WI38 (cell line): ENCODE results near the gene NCKAP5L.

ENCODE experiments used
- H3K4me3 ChIP-seq: 2 replicates; pipeline ENCODE4 v1.5.1; 2011; ENCODE audit warnings: low read depth, mild to moderate bottlenecking, control low read depth, low read length
- CTCF ChIP-seq: IDR thresholded peaks from 2 replicates; pipeline ENCODE4 v1.5.1; 2012; ENCODE audit warnings: low read depth, mild to moderate bottlenecking, control low read depth, low read length

NCKAP5L gene

GRCh38 chr12:49803693-49804450, 24.3 kb downstream of the NCKAP5L start:
- H3K4me3 ChIP-seq, result no peak overlapping the region
- TF ChIP-seq CTCF, result no peak

GRCh38 chr12:49801141-49802063, 26.8 kb downstream of the NCKAP5L start:
- no peak overlapping the region for H3K4me3 ChIP-seq
- TF ChIP-seq CTCF, result no peak

- no peak for TF ChIP-seq CTCF
- no peak overlapping the region for H3K4me3 ChIP-seq
Measured at GRCh38 chr12:49800421-49801140, 27.6 kb downstream of the NCKAP5L start.

GRCh38 chr12:49798934-49799333, 29.3 kb downstream of the NCKAP5L start:
- H3K4me3 ChIP-seq, result no peak overlapping the region
- no peak for TF ChIP-seq CTCF

- no peak for TF ChIP-seq CTCF
- H3K4me3 ChIP-seq, result no peak overlapping the region
Measured at GRCh38 chr12:49798248-49798647, 30.0 kb downstream of the NCKAP5L start.

- H3K4me3 ChIP-seq, result no peak overlapping the region
- no peak for TF ChIP-seq CTCF
Measured at GRCh38 chr12:49797449-49797776, 30.8 kb downstream of the NCKAP5L start.
